Liver (tissue), 9 donors: ENCODE data around the gene KRTAP9-8. TPM values are rescaled to one million over a fixed set of nuclear protein-coding genes. Genes with fewer than 3 reads are reported as not detected.

Experiments
- DNase-seq: peaks from one replicate; pipeline ENCODE4 v3.0.0-alpha.2; 2017; ENCODE audit warnings: low spot score
- H3K27ac ChIP-seq, 2 donors: one replicate each; pipeline ENCODE4 v1.7.0; 2013; ENCODE audit warnings: inconsistent platforms in 2 of 2, low read length in 2 of 2, control low read depth in 1 of 2, low read depth in 1 of 2, mild to moderate bottlenecking in 1 of 2
- H3K27me3 ChIP-seq, 4 donors: one replicate each; pipeline versions ENCODE4 v1.6.1 to v1.7.0; 2013; ENCODE audit warnings: low read length in 3 of 4, inconsistent platforms in 1 of 4, mild to moderate bottlenecking in 1 of 4, moderate library complexity in 1 of 4; ENCODE audit not compliant: control insufficient read depth in 4 of 4, insufficient read depth in 4 of 4
- H3K36me3 ChIP-seq, 4 donors: one replicate each; pipeline versions ENCODE4 v1.6.1 to v1.7.0; 2013; ENCODE audit warnings: low read length in 3 of 4, mild to moderate bottlenecking in 3 of 4, low read depth in 1 of 4, moderate library complexity in 1 of 4; ENCODE audit not compliant: control insufficient read depth in 4 of 4, insufficient read depth in 3 of 4
- H3K4me1 ChIP-seq, 4 donors: one replicate each; pipeline versions ENCODE4 v1.6.1 to v1.7.0; 2013; ENCODE audit warnings: low read length in 3 of 4, mild to moderate bottlenecking in 3 of 4, moderate library complexity in 1 of 4; ENCODE audit not compliant: control insufficient read depth in 4 of 4, insufficient read depth in 4 of 4
- H3K4me3 ChIP-seq, 3 donors: one replicate each; pipeline versions ENCODE4 v1.6.1 to v1.7.0; 2013; ENCODE audit warnings: low read length in 3 of 3, control low read depth in 1 of 3, low read depth in 1 of 3, mild to moderate bottlenecking in 1 of 3
- H3K9ac ChIP-seq, 2 donors: one replicate each; pipeline ENCODE4 v1.7.0; 2013; ENCODE audit warnings: low read length in 2 of 2, mild to moderate bottlenecking in 2 of 2, moderate library complexity in 2 of 2, control low read depth in 1 of 2, low read depth in 1 of 2
- H3K9me3 ChIP-seq, 4 donors: one replicate each; pipeline versions ENCODE4 v1.6.1 to v1.7.0; 2013; ENCODE audit warnings: low read length in 3 of 4; ENCODE audit not compliant: control insufficient read depth in 4 of 4
- EGR1 ChIP-seq, 2 donors: IDR thresholded peaks; 2 replicates each; pipeline ENCODE4 v1.6.1; 2016 to 2018; ENCODE audit warnings: antibody characterized with exemption in 2 of 2, low read depth in 2 of 2
- FOXA1 ChIP-seq: IDR thresholded peaks from 2 replicates; pipeline ENCODE4 v1.6.1; 2016; ENCODE audit warnings: antibody characterized with exemption
- FOXA2 ChIP-seq: IDR thresholded peaks from 2 replicates; pipeline ENCODE4 v1.6.1; 2016; ENCODE audit warnings: antibody characterized with exemption
- GABPA ChIP-seq, 2 donors: IDR thresholded peaks in 1 of 2; conservative IDR thresholded peaks in 1 of 2; 2 replicates each; pipeline ENCODE4 v1.6.1; 2016; ENCODE audit warnings: antibody characterized with exemption in 2 of 2, mild to moderate bottlenecking in 1 of 2, moderate library complexity in 1 of 2
- HNF4A ChIP-seq, 2 donors: conservative IDR thresholded peaks; 2 replicates each; pipeline ENCODE4 v1.6.1; 2016; ENCODE audit warnings: antibody characterized with exemption in 2 of 2, mild to moderate bottlenecking in 2 of 2
- HNF4G ChIP-seq: IDR thresholded peaks from 2 replicates; pipeline ENCODE4 v1.6.1; 2016; ENCODE audit warnings: antibody characterized with exemption
- JUND ChIP-seq, 2 donors: IDR thresholded peaks; 2 replicates each; pipeline ENCODE4 v1.6.1; 2016; ENCODE audit warnings: antibody characterized with exemption in 2 of 2
- NR2F2 ChIP-seq: IDR thresholded peaks from 2 replicates; pipeline ENCODE4 v1.6.1; 2016; ENCODE audit warnings: antibody characterized with exemption
- RAD21 ChIP-seq, 2 donors: IDR thresholded peaks; 2 replicates each; pipeline ENCODE4 v1.6.1; 2016; ENCODE audit warnings: antibody characterized with exemption in 2 of 2, mild to moderate bottlenecking in 2 of 2
- RXRA ChIP-seq, 2 donors: IDR thresholded peaks; 2 replicates each; pipeline ENCODE4 v1.6.1; 2017 to 2018; ENCODE audit warnings: antibody characterized with exemption in 2 of 2, mild to moderate bottlenecking in 1 of 2
- SP1 ChIP-seq: IDR thresholded peaks from 2 replicates; pipeline ENCODE4 v1.6.1; 2018; ENCODE audit warnings: antibody characterized with exemption, mild to moderate bottlenecking
- TAF1 ChIP-seq: conservative IDR thresholded peaks from 2 replicates; pipeline ENCODE4 v1.6.1; 2016; ENCODE audit warnings: antibody characterized with exemption, mild to moderate bottlenecking
- YY1 ChIP-seq: IDR thresholded peaks from 2 replicates; pipeline ENCODE4 v1.6.1; 2016; ENCODE audit warnings: antibody characterized with exemption, mild to moderate bottlenecking
- WGBS: extraction: QIAGEN DNeasy Blood & Tissue Kit; methylation state at CpG from one replicate; pipeline ENCODE4 v1.1.7; 2013; 5-methylcytosine and 5-hydroxymethylcytosine counted together
- polyA plus RNA-seq, 2 donors: library from polyadenylated mRNA; stranded (reverse) in 1 of 2; unstranded in 1 of 2; fragments of 200-250 nt in 1 of 2; fragments of >200 nt in 1 of 2; fragmentation: Nextera tagmentation in 1 of 2; extraction: Ambion mirVana in 1 of 2; gene quantifications; one replicate each; pipeline versions ENCODE4 v1.2.1 to v1.2.3, GENCODE V29; 2013 to 2015
- total RNA-seq, 2 donors: library from RNA; depleted of rRNA; stranded (reverse); fragments of >200 nt; gene quantifications; one replicate each; pipeline ENCODE4 v1.2.3, GENCODE V29; 2014
- TF ChIP-seq, protein P1 (sequence below): IDR thresholded peaks from 2 replicates; pipeline ENCODE4 v1.6.1; 2016; ENCODE audit warnings: antibody characterized with exemption
- TF ChIP-seq, protein P2 (sequence below): IDR thresholded peaks from 2 replicates; pipeline ENCODE4 v1.6.1; 2016; ENCODE audit warnings: antibody characterized with exemption, mild to moderate bottlenecking
- TF ChIP-seq, protein P3 (sequence below): IDR thresholded peaks from 2 replicates; pipeline ENCODE4 v1.6.1; 2016; ENCODE audit warnings: antibody characterized with exemption
- TF ChIP-seq, protein P4 (sequence below): fragments of 150-350 bp; IDR thresholded peaks from 2 replicates; pipeline ENCODE4 v1.5.1; 2017; ENCODE audit warnings: improper control_type of control experiment, low read depth, low read length; ENCODE audit not compliant: missing input control
- TF ChIP-seq, protein P5 (sequence below): IDR thresholded peaks from 2 replicates; pipeline ENCODE4 v1.6.1; 2016; ENCODE audit warnings: antibody characterized with exemption
- donor health status: healthy.
- donor health status: healthy.
- donor health status: healthy.
- donor health status: healthy.
- donor health status: healthy.

KRTAP9-8 gene
- total and polyA plus RNA-seq, 4 donors, result not detected

DNA sequence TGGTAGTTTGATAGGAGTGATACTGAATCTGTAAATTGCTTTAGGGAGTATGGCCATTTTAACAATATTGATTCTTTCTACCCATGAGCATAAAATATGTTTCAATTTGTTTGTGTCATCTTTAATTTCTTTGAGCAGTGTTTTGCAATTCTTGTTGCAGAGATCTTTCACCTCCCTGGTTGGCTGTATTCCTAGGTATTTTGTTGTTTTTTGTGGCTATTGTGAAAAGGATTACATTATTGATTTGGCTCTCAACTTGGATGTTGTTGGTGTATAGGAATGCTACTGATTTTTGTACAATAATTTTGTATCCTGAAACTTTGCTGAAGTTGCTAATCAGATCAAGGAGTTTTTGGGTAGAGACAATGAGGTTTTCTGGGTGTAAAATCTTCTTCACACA, 20.6 kb downstream of the KRTAP9-8 start:
- H3K9me3 ChIP-seq, result no peaks in the 10 kb centered on the region
- no peak overlapping the region for H3K9ac ChIP-seq
- no peak for DNase-seq
- no peaks in the 10 kb centered on the region for H3K36me3 ChIP-seq
- TF ChIP-seq, protein P1, sequence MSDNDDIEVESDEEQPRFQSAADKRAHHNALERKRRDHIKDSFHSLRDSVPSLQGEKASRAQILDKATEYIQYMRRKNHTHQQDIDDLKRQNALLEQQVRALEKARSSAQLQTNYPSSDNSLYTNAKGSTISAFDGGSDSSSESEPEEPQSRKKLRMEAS, result no peak
- no peak for TF ChIP-seq GABPA (IDR thresholded peaks at IDR 0.05 in 1 of 2, conservative IDR thresholded peaks at IDR 0.05 in 1 of 2)
- no peak overlapping the region for H3K27ac ChIP-seq
- H3K4me1 ChIP-seq, result no peaks in the 10 kb centered on the region
- H3K27me3 ChIP-seq, result peaks cover 0 to 2% (median 0%) of the 10 kb centered on the region in 4 donors
- no peak overlapping the region for H3K4me3 ChIP-seq

DNA sequence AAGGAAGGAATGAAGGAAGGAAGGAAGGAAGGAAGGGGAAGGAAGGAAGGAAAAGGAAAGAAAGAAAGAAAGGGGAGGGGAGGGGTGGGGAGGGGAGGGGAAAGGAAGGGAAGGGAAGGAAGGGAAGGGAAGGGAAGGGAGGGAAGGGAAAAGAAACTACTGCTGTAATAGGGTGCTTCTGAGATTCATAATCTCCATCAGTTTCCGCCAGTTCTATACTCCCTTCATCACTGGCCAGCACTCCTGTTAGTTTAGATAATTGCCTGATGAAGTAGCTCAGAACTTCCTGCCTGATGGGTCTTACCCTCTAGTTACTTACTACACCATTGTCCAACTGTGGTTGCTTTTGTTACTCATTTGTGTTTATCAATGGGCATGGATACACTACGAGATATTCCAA, 25.4 kb downstream of the KRTAP9-8 start:
- H3K27ac ChIP-seq, result no peak overlapping the region
- WGBS, result 87% methylated on average over 2 of the region's 2 CpGs
- no peaks in the 10 kb centered on the region for H3K36me3 ChIP-seq
- H3K9ac ChIP-seq, result no peak overlapping the region
- no peak for DNase-seq
- H3K4me3 ChIP-seq, result no peak overlapping the region
- TF ChIP-seq HNF4A (conservative IDR thresholded peaks at IDR 0.05) (no peak), GABPA (IDR thresholded peaks at IDR 0.05 in 1 of 2, conservative IDR thresholded peaks at IDR 0.05 in 1 of 2) (no peak)
- no peaks in the 10 kb centered on the region for H3K4me1 ChIP-seq
- peaks cover 0 to 8% (median 0%) of the 10 kb centered on the region in 4 donors for H3K27me3 ChIP-seq
- no peaks in the 10 kb centered on the region for H3K9me3 ChIP-seq

DNA sequence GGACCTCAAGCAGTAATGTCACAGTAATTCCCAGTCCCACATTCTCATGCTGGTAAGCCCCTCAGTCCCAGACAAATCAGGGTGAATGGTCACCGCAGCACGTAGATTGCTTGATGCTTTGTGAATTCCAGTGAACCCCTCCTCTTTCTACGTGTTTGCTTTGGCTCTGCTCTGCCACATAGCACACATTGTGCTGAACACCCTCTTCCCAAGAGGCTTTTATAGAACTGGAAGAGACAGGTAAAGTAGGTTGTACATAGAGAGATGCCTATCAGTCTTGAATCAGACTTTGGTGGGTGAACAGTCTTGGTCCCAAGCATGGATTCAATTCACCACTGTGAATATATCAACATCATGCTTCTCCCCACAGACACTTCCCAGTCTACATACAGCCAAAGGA, 26.8 kb downstream of the KRTAP9-8 start:
- no peak overlapping the region for H3K27ac ChIP-seq
- no peak overlapping the region for H3K4me3 ChIP-seq
- H3K9ac ChIP-seq, result no peak overlapping the region
- TF ChIP-seq NR2F2 (no peak), GABPA (IDR thresholded peaks at IDR 0.05 in 1 of 2, conservative IDR thresholded peaks at IDR 0.05 in 1 of 2) (no peak), HNF4A (conservative IDR thresholded peaks at IDR 0.05) (no peak), TAF1 (no peak), JUND (IDR thresholded peaks at IDR 0.05) (no peak), RAD21 (IDR thresholded peaks at IDR 0.05) (no peak), FOXA1 (no peak), YY1 (no peak), RXRA (IDR thresholded peaks at IDR 0.05) (no peak), SP1 (no peak), EGR1 (IDR thresholded peaks at IDR 0.05; ENCODE audit: low read depth in 2 of 2) (no peak), HNF4G (no peak), FOXA2 (no peak)
- TF ChIP-seq, protein P2, sequence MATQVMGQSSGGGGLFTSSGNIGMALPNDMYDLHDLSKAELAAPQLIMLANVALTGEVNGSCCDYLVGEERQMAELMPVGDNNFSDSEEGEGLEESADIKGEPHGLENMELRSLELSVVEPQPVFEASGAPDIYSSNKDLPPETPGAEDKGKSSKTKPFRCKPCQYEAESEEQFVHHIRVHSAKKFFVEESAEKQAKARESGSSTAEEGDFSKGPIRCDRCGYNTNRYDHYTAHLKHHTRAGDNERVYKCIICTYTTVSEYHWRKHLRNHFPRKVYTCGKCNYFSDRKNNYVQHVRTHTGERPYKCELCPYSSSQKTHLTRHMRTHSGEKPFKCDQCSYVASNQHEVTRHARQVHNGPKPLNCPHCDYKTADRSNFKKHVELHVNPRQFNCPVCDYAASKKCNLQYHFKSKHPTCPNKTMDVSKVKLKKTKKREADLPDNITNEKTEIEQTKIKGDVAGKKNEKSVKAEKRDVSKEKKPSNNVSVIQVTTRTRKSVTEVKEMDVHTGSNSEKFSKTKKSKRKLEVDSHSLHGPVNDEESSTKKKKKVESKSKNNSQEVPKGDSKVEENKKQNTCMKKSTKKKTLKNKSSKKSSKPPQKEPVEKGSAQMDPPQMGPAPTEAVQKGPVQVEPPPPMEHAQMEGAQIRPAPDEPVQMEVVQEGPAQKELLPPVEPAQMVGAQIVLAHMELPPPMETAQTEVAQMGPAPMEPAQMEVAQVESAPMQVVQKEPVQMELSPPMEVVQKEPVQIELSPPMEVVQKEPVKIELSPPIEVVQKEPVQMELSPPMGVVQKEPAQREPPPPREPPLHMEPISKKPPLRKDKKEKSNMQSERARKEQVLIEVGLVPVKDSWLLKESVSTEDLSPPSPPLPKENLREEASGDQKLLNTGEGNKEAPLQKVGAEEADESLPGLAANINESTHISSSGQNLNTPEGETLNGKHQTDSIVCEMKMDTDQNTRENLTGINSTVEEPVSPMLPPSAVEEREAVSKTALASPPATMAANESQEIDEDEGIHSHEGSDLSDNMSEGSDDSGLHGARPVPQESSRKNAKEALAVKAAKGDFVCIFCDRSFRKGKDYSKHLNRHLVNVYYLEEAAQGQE, result no peak
- TF ChIP-seq, protein P1, result no peak
- TF ChIP-seq, protein P3, sequence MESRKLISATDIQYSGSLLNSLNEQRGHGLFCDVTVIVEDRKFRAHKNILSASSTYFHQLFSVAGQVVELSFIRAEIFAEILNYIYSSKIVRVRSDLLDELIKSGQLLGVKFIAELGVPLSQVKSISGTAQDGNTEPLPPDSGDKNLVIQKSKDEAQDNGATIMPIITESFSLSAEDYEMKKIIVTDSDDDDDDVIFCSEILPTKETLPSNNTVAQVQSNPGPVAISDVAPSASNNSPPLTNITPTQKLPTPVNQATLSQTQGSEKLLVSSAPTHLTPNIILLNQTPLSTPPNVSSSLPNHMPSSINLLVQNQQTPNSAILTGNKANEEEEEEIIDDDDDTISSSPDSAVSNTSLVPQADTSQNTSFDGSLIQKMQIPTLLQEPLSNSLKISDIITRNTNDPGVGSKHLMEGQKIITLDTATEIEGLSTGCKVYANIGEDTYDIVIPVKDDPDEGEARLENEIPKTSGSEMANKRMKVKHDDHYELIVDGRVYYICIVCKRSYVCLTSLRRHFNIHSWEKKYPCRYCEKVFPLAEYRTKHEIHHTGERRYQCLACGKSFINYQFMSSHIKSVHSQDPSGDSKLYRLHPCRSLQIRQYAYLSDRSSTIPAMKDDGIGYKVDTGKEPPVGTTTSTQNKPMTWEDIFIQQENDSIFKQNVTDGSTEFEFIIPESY, result no peak
- TF ChIP-seq, protein P4, sequence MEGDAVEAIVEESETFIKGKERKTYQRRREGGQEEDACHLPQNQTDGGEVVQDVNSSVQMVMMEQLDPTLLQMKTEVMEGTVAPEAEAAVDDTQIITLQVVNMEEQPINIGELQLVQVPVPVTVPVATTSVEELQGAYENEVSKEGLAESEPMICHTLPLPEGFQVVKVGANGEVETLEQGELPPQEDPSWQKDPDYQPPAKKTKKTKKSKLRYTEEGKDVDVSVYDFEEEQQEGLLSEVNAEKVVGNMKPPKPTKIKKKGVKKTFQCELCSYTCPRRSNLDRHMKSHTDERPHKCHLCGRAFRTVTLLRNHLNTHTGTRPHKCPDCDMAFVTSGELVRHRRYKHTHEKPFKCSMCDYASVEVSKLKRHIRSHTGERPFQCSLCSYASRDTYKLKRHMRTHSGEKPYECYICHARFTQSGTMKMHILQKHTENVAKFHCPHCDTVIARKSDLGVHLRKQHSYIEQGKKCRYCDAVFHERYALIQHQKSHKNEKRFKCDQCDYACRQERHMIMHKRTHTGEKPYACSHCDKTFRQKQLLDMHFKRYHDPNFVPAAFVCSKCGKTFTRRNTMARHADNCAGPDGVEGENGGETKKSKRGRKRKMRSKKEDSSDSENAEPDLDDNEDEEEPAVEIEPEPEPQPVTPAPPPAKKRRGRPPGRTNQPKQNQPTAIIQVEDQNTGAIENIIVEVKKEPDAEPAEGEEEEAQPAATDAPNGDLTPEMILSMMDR, result no peak
- TF ChIP-seq, protein P5, sequence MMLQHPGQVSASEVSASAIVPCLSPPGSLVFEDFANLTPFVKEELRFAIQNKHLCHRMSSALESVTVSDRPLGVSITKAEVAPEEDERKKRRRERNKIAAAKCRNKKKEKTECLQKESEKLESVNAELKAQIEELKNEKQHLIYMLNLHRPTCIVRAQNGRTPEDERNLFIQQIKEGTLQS, result no peak
- no peaks in the 10 kb centered on the region for H3K9me3 ChIP-seq
- peaks cover 0 to 8% (median 0%) of the 10 kb centered on the region in 4 donors for H3K27me3 ChIP-seq
- WGBS, result 61% methylated on average over 3 of the region's 3 CpGs
- no peaks in the 10 kb centered on the region for H3K36me3 ChIP-seq
- no peaks in the 10 kb centered on the region for H3K4me1 ChIP-seq
- no peak for DNase-seq
